Peyer's patch (tissue), 4 donors: ENCODE data around the gene RARG. TPM values are rescaled to one million over a fixed set of nuclear protein-coding genes. Genes with fewer than 3 reads are reported as not detected.
"Not testable (repeated sequence)": the region's sequence is repeated elsewhere in the genome, so short reads cannot be mapped to it uniquely, and the experiment has no call there.

Experiments used
- DNase-seq, 3 donors: peaks; one replicate each; pipeline ENCODE4 v3.0.0-alpha.2; 2017 to 2019
- H3K27ac ChIP-seq, 4 donors: fragments of 200-600 bp; sonication (generic); one replicate each; pipeline ENCODE4 v1.5.1; 2016 to 2019
- H3K27me3 ChIP-seq, 2 donors: fragments of 200-600 bp; sonication (generic); one replicate each; pipeline ENCODE4 v1.5.1; 2019
- H3K36me3 ChIP-seq, 3 donors: fragments of 200-600 bp; sonication (generic); one replicate each; pipeline ENCODE4 v1.5.1; 2016 to 2019
- H3K4me1 ChIP-seq, 4 donors: fragments of 200-600 bp; sonication (generic); one replicate each; pipeline ENCODE4 v1.5.1; 2016 to 2019
- H3K4me3 ChIP-seq, 4 donors: fragments of 200-600 bp; sonication (generic); 1 replicate in 3 of 4; 2 replicates in 1 of 4; pipeline ENCODE4 v1.5.1; 2016 to 2019; ENCODE audit warnings: mild to moderate bottlenecking in 1 of 4
- H3K9me3 ChIP-seq, 4 donors: fragments of 200-600 bp; sonication (generic); one replicate each; pipeline ENCODE4 v1.5.1; 2016 to 2019; ENCODE audit warnings: mild to moderate bottlenecking in 1 of 4
- POLR2A ChIP-seq, 2 donors: fragments of 450-650 bp; IDR thresholded peaks; one replicate each; pipeline ENCODE4 v1.5.1; 2017; ENCODE audit warnings: antibody characterized with exemption in 2 of 2, mild to moderate bottlenecking in 2 of 2, moderate library complexity in 2 of 2
- total RNA-seq, 4 donors: library from RNA; depleted of rRNA; stranded (reverse); fragments of >200 nt; gene quantifications; one replicate each; pipeline ENCODE4 v1.1.0, GENCODE V29; 2016
- TF ChIP-seq, protein P1 (sequence below), 6 experiments: fragments of 450-650 bp in 4 of 6; fragments of 200-600 bp in 2 of 6; sonication (generic) in 1 of 6; IDR thresholded peaks; one replicate each; pipeline ENCODE4 v1.5.1; 2017 to 2019; ENCODE audit warnings: antibody characterized with exemption in 6 of 6, mild to moderate bottlenecking in 3 of 6, moderate library complexity in 1 of 6

Gene RARG
- total RNA-seq, 4 donors from 2014 or later = 1.9 to 10.7 (median 5.7) TPM

DNA sequence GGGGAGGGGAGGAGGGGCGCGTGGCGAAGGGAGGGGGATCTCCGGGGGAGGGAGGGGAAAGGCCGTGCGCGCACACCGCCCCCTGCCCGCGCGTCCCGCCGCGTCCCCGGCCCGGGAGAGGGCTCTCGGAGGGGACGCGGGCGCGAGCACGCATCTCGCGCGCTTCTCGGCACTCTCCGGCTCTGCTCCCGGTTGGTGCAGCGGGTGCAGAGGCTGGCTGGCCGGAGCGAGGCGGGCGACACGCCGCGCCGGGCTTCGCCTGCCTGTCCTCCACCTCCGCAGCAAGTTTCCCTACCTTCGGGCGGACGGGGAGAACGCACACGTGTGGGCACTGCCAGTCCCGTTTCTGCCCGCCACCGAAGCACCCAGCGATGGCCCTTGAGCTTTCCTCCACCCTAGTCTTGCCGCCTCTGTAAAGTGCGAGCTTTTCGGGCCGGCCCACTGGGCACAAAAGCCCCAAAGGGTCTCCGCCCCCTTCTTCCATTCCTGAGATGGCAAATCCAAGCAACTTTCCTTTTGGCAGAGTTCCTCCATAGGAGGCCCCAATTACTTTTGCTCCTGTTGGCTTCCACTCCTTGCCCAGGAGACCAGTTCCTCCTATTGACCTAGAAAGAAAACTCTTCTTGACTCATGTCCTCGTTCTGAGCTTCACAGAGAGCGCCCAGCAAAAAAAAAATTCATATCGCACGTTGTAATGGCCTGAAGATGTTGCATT, 50.9 kb downstream of the RARG start:
- DNase-seq = peak in 2 of 3 donors; percentile 73 to 88

DNA sequence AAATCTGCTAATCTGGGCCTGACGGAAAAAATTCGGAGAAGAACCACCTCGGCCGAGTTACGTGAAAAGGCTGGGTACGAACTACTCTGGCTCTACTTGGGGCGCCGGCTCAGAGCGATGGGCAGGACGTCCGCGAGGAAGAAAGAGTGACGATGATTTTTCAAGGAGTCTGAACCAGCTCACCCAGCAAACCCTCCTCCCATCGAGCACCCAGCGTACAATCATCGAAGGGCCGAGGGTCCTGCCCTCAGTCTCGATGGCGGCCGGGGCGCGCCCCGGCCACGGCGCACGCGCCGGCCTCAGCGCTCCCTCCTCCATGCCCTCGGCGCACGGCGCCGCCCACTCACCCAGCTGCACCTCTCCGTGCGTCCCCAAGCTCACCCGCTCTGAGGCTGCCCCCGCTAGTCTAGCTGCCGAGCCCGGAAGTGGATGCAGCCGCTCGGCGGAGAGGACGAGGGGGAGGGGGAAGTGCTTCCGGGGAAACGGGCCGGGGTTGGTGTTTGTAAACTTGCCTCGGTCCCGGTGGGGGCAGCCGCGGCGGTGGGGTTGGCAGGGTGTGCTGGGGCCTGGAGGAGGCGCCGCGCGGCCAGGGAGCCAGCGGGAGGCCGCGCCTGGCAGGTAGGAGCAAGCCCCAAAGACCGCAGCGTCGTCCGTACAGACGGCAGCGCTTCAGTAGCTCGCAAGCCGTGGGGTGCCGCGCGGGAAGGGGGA, 51.6 kb downstream of the RARG start, which contains the start of the genes CSAD and ZNF740:
Gene CSAD, minus strand, starts transcription at position 706 of the 711 bp plus-strand sequence. CDS start 7,455 bp downstream, outside the sequence.
Gene ZNF740, plus strand, starts transcription at position 503 of the 711 bp plus-strand sequence. CDS start 1,262 bp downstream, outside the sequence.
- Histone ChIP-seq H3K36me3 (peaks cover 0 to 21% (median 0%) of the 10 kb centered on the region in 3 donors), H3K27me3 (no peaks in the 10 kb centered on the region), H3K4me1 (peaks cover 0 to 42% (median 4%) of the 10 kb centered on the region in 4 donors), H3K4me3 (peak within 1 kb of the TSS; percentile 75 to 88 (median 80)), H3K27ac (peak within 1 kb of the TSS; percentile 88 to 98 (median 92)), H3K9me3 (no peaks in the 10 kb centered on the region)
- peak; percentile 72 to 81 for TF ChIP-seq POLR2A (IDR thresholded peaks at IDR 0.05)
- TF ChIP-seq, protein P1, sequence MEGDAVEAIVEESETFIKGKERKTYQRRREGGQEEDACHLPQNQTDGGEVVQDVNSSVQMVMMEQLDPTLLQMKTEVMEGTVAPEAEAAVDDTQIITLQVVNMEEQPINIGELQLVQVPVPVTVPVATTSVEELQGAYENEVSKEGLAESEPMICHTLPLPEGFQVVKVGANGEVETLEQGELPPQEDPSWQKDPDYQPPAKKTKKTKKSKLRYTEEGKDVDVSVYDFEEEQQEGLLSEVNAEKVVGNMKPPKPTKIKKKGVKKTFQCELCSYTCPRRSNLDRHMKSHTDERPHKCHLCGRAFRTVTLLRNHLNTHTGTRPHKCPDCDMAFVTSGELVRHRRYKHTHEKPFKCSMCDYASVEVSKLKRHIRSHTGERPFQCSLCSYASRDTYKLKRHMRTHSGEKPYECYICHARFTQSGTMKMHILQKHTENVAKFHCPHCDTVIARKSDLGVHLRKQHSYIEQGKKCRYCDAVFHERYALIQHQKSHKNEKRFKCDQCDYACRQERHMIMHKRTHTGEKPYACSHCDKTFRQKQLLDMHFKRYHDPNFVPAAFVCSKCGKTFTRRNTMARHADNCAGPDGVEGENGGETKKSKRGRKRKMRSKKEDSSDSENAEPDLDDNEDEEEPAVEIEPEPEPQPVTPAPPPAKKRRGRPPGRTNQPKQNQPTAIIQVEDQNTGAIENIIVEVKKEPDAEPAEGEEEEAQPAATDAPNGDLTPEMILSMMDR (IDR thresholded peaks at IDR 0.05) = peak in 1 of 6 experiments; percentile 5
- peak; percentile 96 to 99 (median 97) for DNase-seq

More for the DNA sequence above, 50.9 kb downstream of the RARG start:
- Histone ChIP-seq H3K36me3 (peaks cover 0 to 28% (median 0%) of the 10 kb centered on the region in 3 donors), H3K27ac (peak overlapping the region; percentile 88 to 98 (median 92)), H3K4me1 (peaks cover 0 to 37% (median 4%) of the 10 kb centered on the region in 4 donors), H3K4me3 (peak overlapping the region; percentile 75 to 88 (median 80)), H3K9me3 (no peaks in the 10 kb centered on the region), H3K27me3 (no peaks in the 10 kb centered on the region)
- TF ChIP-seq POLR2A (IDR thresholded peaks at IDR 0.05) = no peak
- TF ChIP-seq, protein P1 (IDR thresholded peaks at IDR 0.05) = peak in 1 of 6 experiments; percentile 12

DNA sequence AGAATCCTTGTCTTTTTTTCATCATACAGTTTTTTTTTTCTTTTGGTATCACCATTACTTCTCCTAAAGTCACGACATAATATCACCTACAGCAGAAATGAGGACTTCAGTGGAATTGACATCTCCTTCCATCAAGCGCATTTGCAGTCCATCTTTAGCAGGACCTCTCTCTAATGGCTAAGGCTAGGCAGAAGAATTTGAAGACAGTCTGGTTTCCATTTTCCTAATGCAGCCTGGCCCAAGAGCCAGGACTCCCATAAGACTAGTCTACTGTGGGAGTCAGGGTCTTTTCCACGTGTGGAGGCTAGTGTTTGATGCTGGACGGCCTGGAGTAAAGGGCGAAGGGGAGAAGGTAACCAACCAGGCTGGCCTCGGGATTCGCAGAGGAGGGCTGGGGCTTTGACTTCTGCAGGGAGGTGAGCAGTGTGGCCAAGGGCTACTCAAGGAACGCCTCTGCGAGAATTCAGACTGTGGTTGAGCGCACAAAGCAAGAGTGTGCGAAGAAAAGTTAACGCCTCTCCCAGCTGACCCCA, 52.3 kb downstream of the RARG start:
- no peaks in the 10 kb centered on the region for H3K9me3 ChIP-seq
- TF ChIP-seq, protein P1 (IDR thresholded peaks at IDR 0.05) = no peak
- no peak for TF ChIP-seq POLR2A (IDR thresholded peaks at IDR 0.05)
- DNase-seq = peak in 1 of 3 donors; percentile 61
- peak overlapping the region; percentile 88 to 98 (median 92) for H3K27ac ChIP-seq
- peaks cover 0 to 15% (median 0%) of the 10 kb centered on the region in 3 donors for H3K36me3 ChIP-seq
- peaks cover 0 to 47% (median 4%) of the 10 kb centered on the region in 4 donors for H3K4me1 ChIP-seq
- no peaks in the 10 kb centered on the region for H3K27me3 ChIP-seq
- H3K4me3 ChIP-seq = peak overlapping the region; percentile 75 to 88 (median 80)

DNA sequence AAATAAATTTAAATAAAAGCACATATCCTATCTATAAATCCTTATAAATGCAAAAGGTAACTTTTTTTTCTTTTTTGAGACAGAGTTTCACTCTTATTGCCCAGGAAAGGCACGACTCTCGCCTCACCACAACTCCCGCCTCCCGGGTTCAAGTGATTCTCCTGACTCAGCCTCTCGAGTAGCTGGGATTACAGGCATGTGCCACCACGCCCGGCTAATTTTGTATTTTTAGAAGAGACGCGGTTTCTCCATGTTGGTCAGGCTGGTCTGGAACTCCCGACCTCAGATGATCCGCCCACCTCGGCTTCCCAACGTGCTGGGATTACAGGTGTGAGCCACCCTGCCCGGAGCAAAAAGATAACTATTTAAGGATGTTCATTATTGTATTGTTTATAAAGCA, 53.2 kb downstream of the RARG start:
- not testable (repeated sequence) for H3K36me3 ChIP-seq, H3K27ac ChIP-seq, H3K9me3 ChIP-seq, H3K27me3 ChIP-seq, DNase-seq, H3K4me3 ChIP-seq
- peaks cover 0 to 46% (median 4%) of the 10 kb centered on the region in 4 donors for H3K4me1 ChIP-seq

DNA sequence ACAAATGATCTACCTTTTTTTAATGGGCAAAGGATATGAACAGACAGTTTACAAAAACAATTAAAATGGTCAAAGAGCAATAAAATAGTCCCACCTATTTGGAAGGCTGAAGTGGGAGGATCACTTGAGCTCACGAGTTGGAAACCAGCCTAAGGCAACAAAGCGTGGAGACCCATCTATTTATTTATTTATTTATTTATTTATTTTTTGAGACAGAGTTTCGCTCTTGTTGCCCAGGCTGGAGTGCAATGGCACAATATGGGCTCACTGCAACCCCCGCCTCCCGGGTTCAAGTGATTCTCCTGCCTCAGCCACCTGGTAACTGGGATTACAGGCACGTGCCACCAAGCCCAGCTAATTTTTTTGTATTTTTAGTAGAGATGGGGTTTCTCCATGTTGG, 54.6 kb downstream of the RARG start:
- H3K27me3 ChIP-seq, H3K9me3 ChIP-seq, H3K36me3 ChIP-seq, H3K4me3 ChIP-seq, H3K27ac ChIP-seq, DNase-seq: not testable (repeated sequence)
- H3K4me1 ChIP-seq = peaks cover 0 to 33% (median 4%) of the 10 kb centered on the region in 4 donors

DNA sequence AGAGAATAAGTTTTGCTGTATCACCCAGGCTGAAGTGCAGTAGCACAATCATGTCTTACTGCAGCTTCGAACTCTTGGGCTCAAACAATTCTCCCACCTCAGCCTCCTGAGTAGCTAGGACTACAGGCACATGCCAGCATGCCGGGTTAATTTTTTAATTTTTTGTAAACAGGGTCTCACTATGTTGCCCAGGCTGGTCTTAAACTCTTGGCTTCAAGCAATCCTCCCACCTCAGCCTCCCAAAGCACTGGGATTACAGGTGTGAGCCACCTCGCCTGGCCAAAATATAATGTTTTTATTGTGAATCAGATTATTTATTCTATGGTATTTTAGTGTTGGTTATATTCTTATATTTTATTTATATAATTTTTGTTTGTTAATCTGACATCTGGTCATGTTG, 55.3 kb downstream of the RARG start:
- Histone ChIP-seq H3K36me3 (peaks cover 0 to 5% (median 0%) of the 10 kb centered on the region in 3 donors), H3K9me3 (no peaks in the 10 kb centered on the region), H3K27me3 (no peaks in the 10 kb centered on the region), H3K4me1 (peaks cover 0 to 26% (median under 1%) of the 10 kb centered on the region in 4 donors), H3K4me3 (no peak overlapping the region), H3K27ac (no peak overlapping the region)
- DNase-seq = no peak
- no peak for TF ChIP-seq POLR2A (IDR thresholded peaks at IDR 0.05)
- TF ChIP-seq, protein P1 (IDR thresholded peaks at IDR 0.05) = no peak
